Measurements from ENCODE around the gene CEMIP.

- TF ChIP-seq POLR2A (IDR thresholded peaks at IDR 0.05) = no peak
- TF ChIP-seq, protein P1, sequence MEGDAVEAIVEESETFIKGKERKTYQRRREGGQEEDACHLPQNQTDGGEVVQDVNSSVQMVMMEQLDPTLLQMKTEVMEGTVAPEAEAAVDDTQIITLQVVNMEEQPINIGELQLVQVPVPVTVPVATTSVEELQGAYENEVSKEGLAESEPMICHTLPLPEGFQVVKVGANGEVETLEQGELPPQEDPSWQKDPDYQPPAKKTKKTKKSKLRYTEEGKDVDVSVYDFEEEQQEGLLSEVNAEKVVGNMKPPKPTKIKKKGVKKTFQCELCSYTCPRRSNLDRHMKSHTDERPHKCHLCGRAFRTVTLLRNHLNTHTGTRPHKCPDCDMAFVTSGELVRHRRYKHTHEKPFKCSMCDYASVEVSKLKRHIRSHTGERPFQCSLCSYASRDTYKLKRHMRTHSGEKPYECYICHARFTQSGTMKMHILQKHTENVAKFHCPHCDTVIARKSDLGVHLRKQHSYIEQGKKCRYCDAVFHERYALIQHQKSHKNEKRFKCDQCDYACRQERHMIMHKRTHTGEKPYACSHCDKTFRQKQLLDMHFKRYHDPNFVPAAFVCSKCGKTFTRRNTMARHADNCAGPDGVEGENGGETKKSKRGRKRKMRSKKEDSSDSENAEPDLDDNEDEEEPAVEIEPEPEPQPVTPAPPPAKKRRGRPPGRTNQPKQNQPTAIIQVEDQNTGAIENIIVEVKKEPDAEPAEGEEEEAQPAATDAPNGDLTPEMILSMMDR (IDR thresholded peaks at IDR 0.05) = no peak
Measured at GRCh38 chr15:80967991-80968510, 188.9 kb downstream of the CEMIP start.

Measured in adrenal gland (tissue), 5 donors.